ENCODE data around the gene RTEL1. TPM values are rescaled to one million over a fixed set of nuclear protein-coding genes. Genes with fewer than 3 reads are reported as not detected.

Gene RTEL1
- total and polyA plus RNA-seq, 9 of the 15 experiments (the other 6 are each of a cell fraction or from before 2014, with no cell fraction given): 0.36 to 61.0 (median 17.9) TPM

- Histone ChIP-seq H3K9ac (ENCODE audit: insufficient read depth in 1 of 2, low read depth in 2 of 2, low read length in 2 of 2) (peak overlapping the region in 1 of 2 experiments; percentile 96; a peak in 2 of 4 replicates), H3K4me3 (no peak overlapping the region), H3K79me2 (ENCODE audit: control insufficient read depth, insufficient read depth, low read length) (peaks cover 16% of the 10 kb centered on the region), H3K9me1 (ENCODE audit: control insufficient read depth, insufficient read depth, low read length) (no peaks in the 10 kb centered on the region), H3K36me3 (ENCODE audit: control insufficient read depth, insufficient read depth, low read length) (peaks cover 35% of the 10 kb centered on the region; the same call in 1 of the 3 replicates), H3K9me3 (replicated peaks; ENCODE audit: control insufficient read depth, insufficient read depth, low read depth, low read length) (no peaks in the 10 kb centered on the region), H3K4me1 (replicated peaks in 1 of 2; ENCODE audit: control insufficient read depth in 2 of 2, insufficient read depth in 2 of 2, low read length in 2 of 2) (peaks cover 11 to 76% of the 10 kb centered on the region in 2 experiments), H4K20me1 (replicated peaks; ENCODE audit: control insufficient read depth, insufficient read depth, low read length) (no peaks in the 10 kb centered on the region; the same call in 1 of the 2 replicates), H3K27me3 (ENCODE audit: control insufficient read depth in 2 of 2, insufficient read depth in 2 of 2, low read length in 2 of 2) (no peaks in the 10 kb centered on the region), H2AFZ (ENCODE audit: low read depth, low read length) (no peak overlapping the region), H3K4me2 (ENCODE audit: insufficient read depth, low read length) (no peak overlapping the region), H3K27ac (ENCODE audit: extremely low read depth, low read depth, low read length) (no peak overlapping the region)
- ChIA-PET CTCF (ENCODE audit: low intra/inter-chr PET ratio) (no interaction called here), POLR2A (interaction anchor here (0.8 to 2.0 kb wide), 2 partner anchors 35 to 123 kb away, joined by 4 to 7 read pairs; partner anchors contain the start of genes ARFRP1, TPD52L2 and ZGPAT)
- in situ Hi-C loops (cut with MboI) (no loop called here), intact Hi-C loops (cut with micrococcal nuclease) (no loop called here)
- TF ChIP-seq U2AF2 (optimal IDR thresholded peaks at IDR 0.05; ENCODE audit: low read depth, low read length) (no peak), FOXJ3 (CRISPR knock-in tag; IDR thresholded peaks at IDR 0.05) (no peak), STAT5A (IDR thresholded peaks at IDR 0.05; ENCODE audit: borderline replicate concordance, low read length) (no peak), ZC3H11A (IDR thresholded peaks at IDR 0.05; ENCODE audit: low read depth, low read length) (no peak), PRPF4 (IDR thresholded peaks at IDR 0.05; ENCODE audit: insufficient read depth, low read depth, low read length, poor library complexity, severe bottlenecking) (no peak), ZNF121 (CRISPR knock-in tag; conservative IDR thresholded peaks at IDR 0.05) (no peak), CC2D1A (IDR thresholded peaks at IDR 0.05) (no peak), CBX3 (IDR thresholded peaks at IDR 0.05; ENCODE audit: borderline replicate concordance in 1 of 2, low read length in 2 of 2) (no peak), ELK3 (CRISPR knock-in tag; IDR thresholded peaks at IDR 0.05) (no peak), ZNF175 (CRISPR knock-in tag; IDR thresholded peaks at IDR 0.05; ENCODE audit: low read depth) (no peak)
- DNase-seq (ENCODE audit: extremely low read depth in 1 of 4, low spot score in 3 of 4) (peak in 2 of 4 experiments; percentile 5 to 17), FAIRE-seq (no peak), ATAC-seq (no peak)
- 94% methylated on average over 19 of the region's 37 CpGs for WGBS (ENCODE audit: insufficient coverage, low coverage, missing lambda C conversion rate)
- no TSS peak for BruUV-seq (replicated peaks)
Observed at GRCh38 chr20:63742381-63743024, 84.4 kb downstream of the RTEL1 start.
